Endothelial cell of coronary artery (primary cell): ENCODE measurements around the gene SLITRK2. TPM values are rescaled to one million over a fixed set of nuclear protein-coding genes. Genes with fewer than 3 reads are reported as not detected.

ENCODE experiments used
- total RNA-seq: library from RNA; depleted of rRNA; stranded (reverse); fragments of >200 nt; gene quantifications from 2 replicates; pipeline ENCODE4 v1.2.3, GENCODE V29; 2014

Gene SLITRK2, protein sequence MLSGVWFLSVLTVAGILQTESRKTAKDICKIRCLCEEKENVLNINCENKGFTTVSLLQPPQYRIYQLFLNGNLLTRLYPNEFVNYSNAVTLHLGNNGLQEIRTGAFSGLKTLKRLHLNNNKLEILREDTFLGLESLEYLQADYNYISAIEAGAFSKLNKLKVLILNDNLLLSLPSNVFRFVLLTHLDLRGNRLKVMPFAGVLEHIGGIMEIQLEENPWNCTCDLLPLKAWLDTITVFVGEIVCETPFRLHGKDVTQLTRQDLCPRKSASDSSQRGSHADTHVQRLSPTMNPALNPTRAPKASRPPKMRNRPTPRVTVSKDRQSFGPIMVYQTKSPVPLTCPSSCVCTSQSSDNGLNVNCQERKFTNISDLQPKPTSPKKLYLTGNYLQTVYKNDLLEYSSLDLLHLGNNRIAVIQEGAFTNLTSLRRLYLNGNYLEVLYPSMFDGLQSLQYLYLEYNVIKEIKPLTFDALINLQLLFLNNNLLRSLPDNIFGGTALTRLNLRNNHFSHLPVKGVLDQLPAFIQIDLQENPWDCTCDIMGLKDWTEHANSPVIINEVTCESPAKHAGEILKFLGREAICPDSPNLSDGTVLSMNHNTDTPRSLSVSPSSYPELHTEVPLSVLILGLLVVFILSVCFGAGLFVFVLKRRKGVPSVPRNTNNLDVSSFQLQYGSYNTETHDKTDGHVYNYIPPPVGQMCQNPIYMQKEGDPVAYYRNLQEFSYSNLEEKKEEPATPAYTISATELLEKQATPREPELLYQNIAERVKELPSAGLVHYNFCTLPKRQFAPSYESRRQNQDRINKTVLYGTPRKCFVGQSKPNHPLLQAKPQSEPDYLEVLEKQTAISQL
- total RNA-seq: not detected in 2 replicates

DNA sequence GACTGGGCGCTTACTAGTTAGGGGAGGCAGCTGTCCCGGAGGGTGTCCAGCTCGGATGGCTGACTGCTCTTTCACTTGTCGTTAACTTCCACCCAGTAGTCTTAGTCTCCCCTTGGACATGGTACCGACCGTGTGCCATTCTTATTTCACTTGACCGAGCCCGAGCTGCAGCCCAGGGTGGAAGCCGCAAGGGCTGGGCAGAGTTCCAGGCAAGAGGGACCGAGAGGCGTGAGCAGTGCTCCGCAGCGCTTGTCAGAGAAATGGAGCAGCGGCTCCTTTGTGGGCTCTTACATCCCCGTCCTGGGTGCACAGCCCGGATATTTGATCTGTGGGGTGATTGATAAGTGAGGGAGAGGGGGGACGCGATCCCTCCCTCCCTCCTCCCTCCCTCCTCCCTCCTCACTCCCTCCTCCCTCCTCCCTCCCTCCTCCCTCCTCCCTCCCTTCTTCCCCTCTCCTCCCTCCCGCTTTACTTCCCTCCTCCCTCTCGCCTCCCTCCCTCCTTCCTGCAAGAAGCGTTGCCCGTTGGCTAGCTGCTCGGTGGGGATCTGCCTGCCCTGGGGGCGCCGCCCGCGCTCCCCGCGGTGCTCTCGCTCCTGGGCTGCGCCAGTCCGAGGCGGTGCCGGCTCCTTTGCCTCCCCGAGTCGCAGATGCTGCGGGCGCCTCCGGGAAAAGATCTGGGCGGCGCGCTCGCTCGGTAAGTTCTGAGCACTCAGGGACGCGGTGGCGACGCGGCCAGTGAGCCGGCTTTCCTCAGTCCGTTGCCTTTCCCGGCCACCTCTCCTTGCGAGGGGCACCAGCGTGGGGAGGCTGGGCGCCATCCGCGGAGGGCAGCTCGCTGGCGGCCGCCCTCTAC is at the start of gene SLITRK2:
Gene SLITRK2, plus strand, starts transcription at position 499 of the 855 bp plus-strand sequence. CDS start 4,597 bp downstream, outside the sequence.

